Stimulated activated CD4-positive, alpha-beta T cell treated with anti-CD3 and anti-CD28 coated beads, Interleukin-15, amount 100 ng/mL, for 48 hours (primary cell): Measurements from ENCODE around the gene CCL26.
"Not testable (repeated sequence)": the region's sequence is repeated elsewhere in the genome, so short reads cannot be mapped to it uniquely, and the experiment has no call there.

Experiments used
- DNase-seq, 2 donors: peaks; one replicate each; pipeline ENCODE4 v3.0.0-alpha.2; 2020; ENCODE audit warnings: low read depth in 2 of 2

The CCL26 gene

GRCh38 chr7:75792567-75792966, 20.6 kb upstream of the CCL26 start:
- not testable (repeated sequence) for DNase-seq

DNA sequence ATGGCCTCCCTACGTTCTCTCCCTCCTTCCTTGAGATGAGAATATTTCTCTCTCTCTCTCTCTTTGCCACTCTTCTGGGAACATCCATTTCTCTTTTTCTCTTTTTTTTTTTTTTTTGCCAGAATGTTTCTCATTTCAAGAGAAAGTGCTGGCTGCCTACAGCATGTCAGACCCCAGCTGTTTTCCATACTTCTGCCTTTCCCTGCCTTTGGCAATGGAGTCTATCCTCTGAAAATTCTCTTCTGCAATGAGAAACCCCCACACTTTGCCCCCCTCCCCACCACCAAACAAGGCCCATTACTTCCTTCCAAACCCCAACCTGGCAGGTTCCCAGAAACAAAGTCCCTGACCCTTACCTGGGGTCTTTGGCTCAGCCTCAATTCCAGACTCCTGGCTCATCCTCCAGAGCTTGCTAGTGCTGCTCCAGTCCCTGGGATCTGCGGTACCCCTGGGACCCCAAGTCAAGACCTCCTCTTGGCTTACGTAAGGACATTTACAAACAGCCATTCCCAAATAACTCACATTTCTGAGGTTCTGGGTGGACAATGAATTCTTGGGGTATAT, 17.4 kb upstream of the CCL26 start:
- DNase-seq = no peak

DNA sequence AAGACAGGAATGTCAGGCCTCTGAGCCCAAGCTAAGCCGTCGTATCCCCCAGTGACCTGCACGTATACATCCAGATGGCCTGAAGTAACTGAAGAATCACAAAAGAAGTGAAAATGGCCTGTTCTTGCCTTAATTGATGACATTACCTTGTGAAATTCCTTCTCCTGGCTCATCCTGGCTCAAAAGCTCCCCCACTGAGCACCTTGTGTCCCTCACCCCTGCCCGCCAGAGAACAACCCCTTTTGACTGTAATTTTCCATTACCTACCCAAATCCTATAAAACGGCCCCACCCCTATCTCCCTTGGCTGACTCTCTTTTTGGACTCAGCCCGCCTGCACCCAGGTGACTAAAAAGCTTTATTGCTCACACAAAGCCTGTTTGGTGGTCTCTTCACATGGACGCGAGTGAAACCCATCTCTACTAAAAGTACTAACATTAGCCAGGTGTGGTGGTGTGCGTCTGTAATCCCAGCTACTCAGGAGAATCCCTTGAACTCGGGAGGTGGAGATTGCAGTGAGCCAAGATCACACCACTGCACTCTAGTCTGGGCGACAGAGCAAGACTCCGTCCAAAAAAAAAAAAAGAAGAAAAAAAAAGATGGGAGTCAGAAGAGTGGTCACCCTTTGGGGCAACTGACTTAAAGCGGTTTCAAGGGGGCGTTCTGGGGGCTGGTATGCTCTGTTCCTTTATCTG, 16.3 kb upstream of the CCL26 start:
- not testable (repeated sequence) for DNase-seq

GRCh38 chr7:75783058-75783457, 11.0 kb upstream of the CCL26 start:
- not testable (repeated sequence) for DNase-seq

GRCh38 chr7:75780647-75781273, 8.7 kb upstream of the CCL26 start:
- DNase-seq = not testable (repeated sequence)

DNA sequence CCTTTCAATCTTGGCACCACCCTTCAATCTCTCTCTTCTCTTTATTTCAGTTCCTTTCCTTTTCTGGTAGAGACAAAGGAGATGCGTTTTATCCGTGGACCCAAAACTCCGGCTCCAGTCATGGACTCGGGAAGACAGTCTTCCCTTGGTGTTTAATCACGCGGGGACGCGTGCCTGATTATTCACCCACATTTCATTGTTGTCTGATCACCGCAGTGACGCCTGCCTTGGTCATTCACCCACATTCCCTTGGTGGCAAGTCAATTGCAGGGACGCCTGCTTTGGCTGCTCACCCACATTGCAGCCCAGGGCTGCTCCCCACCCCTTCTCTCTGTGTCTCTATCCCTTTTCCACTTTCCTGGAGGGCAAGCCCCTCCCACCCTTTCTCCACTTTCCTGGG, 7.5 kb upstream of the CCL26 start:
- DNase-seq = not testable (repeated sequence)

GRCh38 chr7:75779035-75779434, 7.0 kb upstream of the CCL26 start:
- not testable (repeated sequence) for DNase-seq

- DNase-seq = peak; percentile 41 to 65
Observed at GRCh38 chr7:75776295-75776971, 4.4 kb upstream of the CCL26 start.

DNA sequence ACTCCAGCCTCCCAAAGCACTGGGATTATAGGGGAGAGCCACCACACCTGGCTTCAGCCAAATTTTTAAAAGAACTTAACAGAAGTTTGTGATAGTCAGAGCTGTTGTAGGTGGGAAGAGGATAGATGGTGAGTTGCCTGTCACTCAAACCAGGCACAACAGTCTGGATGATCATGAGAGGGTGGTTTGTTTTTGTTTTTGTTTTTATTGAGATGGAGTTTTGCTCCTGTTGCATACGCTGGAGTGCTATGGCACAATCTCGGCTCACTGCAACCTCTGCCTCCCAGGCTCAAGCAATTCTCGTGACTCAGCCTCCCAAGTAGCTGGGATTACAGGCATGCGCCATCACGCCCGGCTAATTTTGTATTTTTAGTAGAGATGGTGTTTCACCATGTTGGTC, 1.9 kb upstream of the CCL26 start:
- not testable (repeated sequence) for DNase-seq

GRCh38 chr7:75771224-75771623, 787 bp downstream of the CCL26 start:
- DNase-seq = no peak

- no peak for DNase-seq
Observed at GRCh38 chr7:75762350-75762917, 9.6 kb downstream of the CCL26 start.

GRCh38 chr7:75761801-75762200, 10.2 kb downstream of the CCL26 start:
- DNase-seq = not testable (repeated sequence)

GRCh38 chr7:75758491-75758890, 13.5 kb downstream of the CCL26 start:
- DNase-seq = no peak

DNA sequence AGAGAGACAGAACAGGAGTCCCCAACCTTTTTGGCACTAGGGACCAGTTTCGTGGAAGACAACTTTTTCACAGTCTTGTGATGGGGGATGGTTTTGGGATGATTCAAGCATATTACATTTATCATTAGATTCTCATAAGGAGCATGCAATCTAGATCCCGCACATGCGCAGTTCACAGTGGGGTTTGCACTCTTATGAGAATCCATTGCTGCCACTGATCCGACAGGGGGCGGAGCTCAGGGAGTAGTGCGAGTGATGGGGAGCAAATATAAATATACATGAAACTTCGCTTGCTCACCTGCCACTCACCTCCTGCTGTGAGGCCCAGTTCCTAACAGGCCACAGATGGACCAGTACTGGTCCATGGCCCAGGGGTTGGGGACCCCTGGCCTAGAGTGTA, 14.2 kb downstream of the CCL26 start:
- no peak for DNase-seq

DNA sequence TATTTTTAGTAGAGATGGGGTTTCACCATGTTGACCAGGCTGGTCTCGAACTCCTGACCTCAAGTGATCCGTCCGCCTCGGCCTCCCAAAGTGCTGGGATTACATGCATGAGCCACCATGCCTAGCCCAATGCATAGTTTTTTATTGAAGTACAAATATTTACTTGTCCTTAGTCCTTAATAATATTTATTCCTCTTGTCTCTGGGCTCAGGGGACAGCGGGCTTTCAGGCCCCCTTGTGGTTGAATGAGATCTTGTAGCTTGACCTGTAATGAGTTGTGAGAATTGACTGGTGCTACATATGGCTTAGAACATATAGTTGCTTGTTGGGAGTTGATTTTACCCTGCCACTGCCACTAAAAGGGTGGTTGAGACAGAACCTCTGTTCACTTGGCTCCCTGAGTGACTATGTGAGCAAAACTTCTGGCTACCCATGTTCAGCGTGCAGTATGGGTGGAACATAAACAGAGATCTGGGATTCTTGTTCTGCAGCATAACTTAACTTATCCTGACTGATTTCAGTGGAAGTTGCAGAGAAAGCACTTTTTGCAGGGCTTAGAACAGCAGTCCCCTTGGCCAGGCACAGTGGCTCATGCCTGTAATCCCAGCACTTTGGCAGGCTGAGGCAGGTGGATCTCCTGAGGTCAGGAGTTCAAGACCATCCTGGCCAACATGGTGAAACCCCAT, 14.9 kb downstream of the CCL26 start:
- no peak for DNase-seq

DNA sequence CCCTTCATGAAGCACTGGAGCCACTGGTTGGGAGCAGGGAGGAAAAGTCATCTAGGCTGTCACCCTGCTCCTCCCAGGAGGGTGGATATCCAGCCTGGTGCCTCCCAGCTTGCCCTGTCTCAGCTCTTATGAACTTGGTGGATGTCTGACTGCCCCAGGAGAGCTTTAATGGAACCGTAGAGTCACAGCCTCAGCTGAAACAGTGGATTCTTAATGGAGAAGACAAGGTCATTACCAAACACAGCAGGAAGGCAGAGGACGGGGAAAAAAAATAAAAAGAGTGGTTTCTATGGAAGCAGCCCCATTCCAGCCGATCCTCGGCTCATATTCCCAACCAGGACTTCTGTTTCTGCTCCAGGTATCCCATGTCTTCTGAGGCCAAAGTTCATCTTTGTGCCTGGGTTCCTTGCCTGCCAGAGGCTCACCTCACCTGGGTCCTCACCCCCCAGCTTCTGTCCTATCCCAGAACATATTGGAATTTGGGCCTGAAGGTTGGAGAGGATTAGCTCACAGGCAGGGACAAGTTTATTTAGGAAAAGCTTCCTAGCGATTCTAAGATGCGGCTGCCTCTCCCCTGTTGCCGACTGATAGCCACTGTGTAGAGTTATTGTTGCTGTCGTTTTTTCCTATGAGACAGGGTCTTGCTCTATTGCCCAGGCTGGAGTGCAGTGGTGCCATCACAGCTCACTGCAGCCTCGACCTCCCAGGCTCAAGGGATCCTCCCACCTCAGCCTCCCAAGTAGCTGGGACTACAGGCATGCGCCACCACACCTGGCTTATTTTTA, 15.6 kb downstream of the CCL26 start:
- DNase-seq = no peak

DNA sequence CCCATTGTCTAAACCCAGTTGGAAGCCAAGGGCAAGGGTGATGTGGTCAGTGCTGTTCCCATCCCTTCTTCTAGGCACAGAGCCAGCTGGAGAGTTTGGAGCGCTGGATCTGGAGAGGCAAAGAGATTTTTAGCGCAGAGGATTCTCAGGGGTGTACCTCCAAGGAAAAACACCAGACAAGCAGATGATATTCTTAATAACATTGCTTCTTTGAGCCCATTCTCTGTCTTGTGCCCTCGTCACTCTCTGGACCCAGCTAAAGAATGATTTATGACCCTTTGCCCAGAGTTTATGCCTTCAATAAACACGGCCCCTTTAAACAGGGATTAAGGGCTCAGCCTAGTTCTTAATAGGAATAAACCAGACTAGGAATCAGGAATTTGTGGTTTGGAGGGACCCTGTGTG, 28.6 kb downstream of the CCL26 start:
- no peak for DNase-seq

- no peak for DNase-seq
Observed at GRCh38 chr7:75740846-75741497, 31.0 kb downstream of the CCL26 start.

DNA sequence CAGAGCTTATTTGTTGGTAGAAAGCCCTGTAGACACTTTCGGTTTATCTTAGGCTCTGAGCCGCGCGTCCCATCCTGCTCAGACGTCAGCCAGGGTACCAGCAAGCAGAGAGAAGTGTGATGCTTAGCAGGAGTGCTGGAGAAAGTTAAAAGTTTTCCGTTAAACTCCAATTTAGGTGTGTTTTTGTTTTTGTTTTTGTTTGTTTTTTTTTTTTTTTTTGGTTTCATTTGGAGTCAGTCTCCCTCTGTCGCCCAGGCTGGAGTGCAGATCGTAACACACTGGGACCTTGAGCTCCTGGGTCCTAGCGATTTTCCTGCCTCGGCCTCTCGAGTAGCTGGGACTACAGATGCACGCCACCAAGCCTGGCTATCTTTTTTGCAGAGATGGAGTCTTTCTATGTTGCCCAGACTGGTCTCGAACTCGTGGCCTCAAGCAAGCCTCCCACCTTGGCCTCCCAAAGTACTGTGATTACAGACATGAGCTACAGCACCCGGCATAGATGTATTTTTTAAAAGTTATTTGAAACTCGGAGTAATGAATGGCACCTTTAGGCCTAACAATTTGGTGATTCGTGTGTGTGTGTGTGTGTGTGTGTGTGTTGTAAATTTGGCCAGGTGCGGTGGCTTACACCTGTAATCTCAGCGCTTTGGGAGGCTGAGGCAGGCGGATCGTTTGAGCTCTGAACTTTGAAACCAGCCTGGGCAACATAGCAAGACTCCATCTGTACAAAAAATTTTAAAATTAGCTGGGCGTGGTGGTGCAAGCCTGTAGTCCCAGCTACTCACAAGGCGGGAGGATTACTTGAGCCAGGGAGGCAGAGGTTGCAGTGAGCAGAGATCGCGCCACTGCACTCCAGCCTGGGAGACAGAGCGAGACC, 32.0 kb downstream of the CCL26 start:
- DNase-seq = no peak
